Adrenal gland (tissue), 5 donors: ENCODE data around the gene ZNF770.
"Not testable (repeated sequence)": the region's sequence is repeated elsewhere in the genome, so short reads cannot be mapped to it uniquely, and the experiment has no call there.

Experiments used
- CTCF ChIP-seq, 6 experiments: fragments of 450-650 bp in 4 of 6; fragments of 200-600 bp in 2 of 6; sonication (generic) in 1 of 6; IDR thresholded peaks; 1 replicate in 5 of 6; 2 replicates in 1 of 6; pipeline versions ENCODE4 v1.5.1 to v1.8.0; 2016 to 2021; ENCODE audit warnings: antibody characterized with exemption in 6 of 6, mild to moderate bottlenecking in 2 of 6, moderate library complexity in 1 of 6
- POLR2A ChIP-seq, 2 donors: fragments of 450-650 bp; IDR thresholded peaks; one replicate each; pipeline ENCODE4 v1.6.1; 2017; ENCODE audit warnings: antibody characterized with exemption in 2 of 2, mild to moderate bottlenecking in 2 of 2, moderate library complexity in 1 of 2
- donor health status: DM: no; HTN: no; CAD: no.

- TF ChIP-seq CTCF, POLR2A (IDR thresholded peaks at IDR 0.05): not testable (repeated sequence)
Observed at GRCh38 chr15:34943264-34943663, 44.8 kb downstream of the ZNF770 start.
